GM18870 (cell line): Measurements from ENCODE around the gene TEX53.

Experiments used
- ATAC-seq: cut with Tn5 transposase; IDR thresholded peaks from one replicate; pipeline ENCODE4 v1.9.1; 2021; ENCODE audit warnings: moderate library complexity; ENCODE audit not compliant: unreplicated experiment

The TEX53 gene

DNA sequence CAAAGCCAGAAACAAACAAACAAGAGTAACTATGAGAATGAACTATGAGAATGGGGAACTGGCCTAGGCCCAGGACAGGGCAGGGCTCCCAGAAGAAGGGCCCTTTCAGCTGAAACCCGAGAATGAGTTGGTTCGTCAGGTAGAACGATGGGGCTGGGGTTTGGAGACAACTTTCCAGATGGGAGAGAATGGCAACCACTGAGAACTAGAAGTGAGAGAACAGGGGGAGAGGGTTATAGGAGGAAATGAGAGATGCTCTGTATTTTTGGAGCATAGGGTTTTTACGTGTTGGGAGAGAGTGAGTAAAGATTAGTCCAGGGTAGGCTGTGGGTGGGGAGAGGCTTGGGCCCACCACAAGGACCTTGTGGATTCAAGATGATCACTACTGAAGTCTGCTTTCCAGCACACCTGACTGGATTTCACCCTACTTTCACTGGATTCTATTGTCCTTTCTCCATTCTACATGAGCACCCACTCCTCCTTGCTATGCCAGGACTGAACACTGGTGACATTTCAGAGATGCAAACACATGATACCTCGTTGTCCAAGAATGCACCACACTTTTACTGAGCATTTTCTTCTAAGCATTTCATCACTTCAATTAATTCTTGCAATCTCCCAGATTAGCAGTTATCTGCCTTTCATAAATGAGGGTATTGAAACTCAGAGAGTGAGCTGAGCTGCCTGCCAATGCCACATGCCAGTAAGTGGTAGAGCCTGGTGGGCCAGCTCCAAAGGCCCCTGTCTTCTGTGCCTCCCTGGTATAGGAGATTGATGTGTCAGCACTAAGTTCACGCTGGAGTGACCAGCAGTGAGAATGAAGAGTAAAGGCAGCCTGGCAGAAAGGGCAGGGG is 49.7 kb downstream of the TEX53 start:
- peak; percentile 48 for ATAC-seq

DNA sequence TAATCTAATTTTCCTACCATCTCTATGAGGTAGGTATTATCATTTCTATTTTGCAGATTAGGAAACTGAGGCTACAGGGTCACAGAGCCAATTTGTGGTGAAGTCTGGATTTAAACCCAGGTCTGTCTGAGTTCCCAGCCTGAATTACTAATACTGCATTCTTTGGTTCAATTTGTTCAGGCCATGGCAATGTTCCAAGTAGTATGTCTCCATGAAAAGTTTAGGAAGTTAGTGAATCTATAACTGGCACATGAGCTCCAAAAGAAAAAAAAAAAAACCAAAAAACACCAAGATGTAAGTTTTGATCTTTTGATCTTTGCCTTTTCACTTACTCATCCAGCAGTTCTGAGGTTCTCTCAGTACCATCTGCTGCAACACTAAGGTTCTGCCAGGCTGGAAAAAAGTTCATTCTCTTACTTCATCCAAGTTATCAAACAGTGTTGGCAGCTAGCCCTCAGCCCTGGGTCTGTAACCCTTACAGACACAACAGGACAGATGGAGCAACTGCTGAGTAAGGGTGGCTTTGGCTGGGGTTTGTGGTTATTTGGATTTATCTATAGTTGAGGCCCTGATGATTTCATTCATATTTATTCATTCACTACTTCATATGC is 50.9 kb downstream of the TEX53 start:
- ATAC-seq = no peak
